Gastroesophageal sphincter (tissue), 4 donors: ENCODE results near the gene CTSO. TPM values are rescaled to one million over a fixed set of nuclear protein-coding genes. Genes with fewer than 3 reads are reported as not detected.

Experiments used
- ATAC-seq: fragments of 150-250 bp; one replicate; pipeline ENCODE4 v1.9.1; 2016; ENCODE audit warnings: mild to moderate bottlenecking, moderate library complexity
- H3K27ac ChIP-seq, 4 donors: fragments of 200-600 bp; sonication (generic) in 3 of 4; 1 replicate in 3 of 4; 2 replicates in 1 of 4; pipeline ENCODE4 v1.5.1; 2016 to 2019
- H3K27me3 ChIP-seq: fragments of 200-600 bp; sonication (generic); one replicate; pipeline ENCODE4 v1.5.1; 2019
- H3K36me3 ChIP-seq, 2 donors: fragments of 200-600 bp; sonication (generic); one replicate each; pipeline ENCODE4 v1.5.1; 2019; ENCODE audit warnings: control low read depth in 1 of 2
- H3K4me1 ChIP-seq, 3 donors: fragments of 200-600 bp; sonication (generic); 1 replicate in 2 of 3; 2 replicates in 1 of 3; pipeline ENCODE4 v1.5.1; 2016 to 2019; ENCODE audit warnings: control low read depth in 2 of 3
- H3K4me3 ChIP-seq, 2 donors: fragments of 200-600 bp; sonication (generic); one replicate each; pipeline ENCODE4 v1.5.1; 2019; ENCODE audit warnings: mild to moderate bottlenecking in 1 of 2, moderate library complexity in 1 of 2
- H3K9me3 ChIP-seq, 3 donors: fragments of 200-600 bp; sonication (generic); one replicate each; pipeline ENCODE4 v1.5.1; 2017 to 2019; ENCODE audit warnings: control low read depth in 2 of 3
- EP300 ChIP-seq: sonication (generic); formaldehyde crosslinking; IDR thresholded peaks from one replicate; pipeline ENCODE4 v1.6.1; 2017; ENCODE audit warnings: antibody characterized with exemption, mild to moderate bottlenecking
- POLR2A ChIP-seq, 2 donors: fragments of 450-650 bp; IDR thresholded peaks; one replicate each; pipeline ENCODE4 v1.6.1; 2017; ENCODE audit warnings: antibody characterized with exemption in 2 of 2, mild to moderate bottlenecking in 2 of 2, moderate library complexity in 1 of 2
- POLR2AphosphoS5 ChIP-seq: sonication (generic); formaldehyde crosslinking; IDR thresholded peaks from one replicate; pipeline ENCODE4 v1.6.1; 2017; ENCODE audit warnings: antibody characterized with exemption
- WGBS, 2 donors: methylation state at CpG; one replicate each; pipeline ENCODE4 v1.1.5; 2018; ENCODE audit warnings: low coverage in 1 of 2; 5-methylcytosine and 5-hydroxymethylcytosine counted together
- total RNA-seq, 4 donors: library from RNA; depleted of rRNA; stranded (reverse); fragments of >200 nt; gene quantifications; one replicate each; pipeline ENCODE4 v1.1.0, GENCODE V29; 2016
- TF ChIP-seq, protein P1 (sequence below), 4 experiments: fragments of 200-600 bp in 2 of 4; fragments of 450-650 bp in 2 of 4; sonication (generic) in 1 of 4; IDR thresholded peaks; one replicate each; pipeline ENCODE4 v1.5.1; 2017 to 2019; ENCODE audit warnings: antibody characterized with exemption in 4 of 4, mild to moderate bottlenecking in 2 of 4, moderate library complexity in 2 of 4

CTSO gene
- total RNA-seq, 4 donors from 2014 or later = 16.6 to 36.8 (median 29.4) TPM

DNA sequence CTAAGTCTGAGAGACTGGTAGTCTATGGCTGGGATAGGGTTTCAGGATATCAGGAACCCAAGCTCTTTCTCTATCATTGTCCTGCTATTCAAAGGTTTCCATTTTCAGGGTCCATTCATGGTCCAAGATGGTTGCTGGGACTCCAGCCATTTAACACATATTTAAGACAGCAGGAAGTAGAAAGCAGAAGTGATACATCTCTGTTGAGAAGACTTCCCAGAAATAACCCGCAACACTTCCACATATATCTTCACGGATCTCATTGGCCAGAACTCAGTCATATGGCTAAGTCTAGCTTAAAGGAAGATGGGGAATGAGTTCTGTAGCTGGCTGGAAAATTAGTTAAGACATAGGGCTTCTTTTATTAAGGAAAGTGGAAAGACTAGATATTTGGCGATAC is 23.8 kb downstream of the CTSO start:
- no peaks in the 10 kb centered on the region for H3K27me3 ChIP-seq
- H3K4me3 ChIP-seq = no peak overlapping the region
- H3K9me3 ChIP-seq = no peaks in the 10 kb centered on the region
- WGBS, 2 donors = 92 to 100% methylated on average over 3 of the region's 3 CpGs
- TF ChIP-seq, protein P1, sequence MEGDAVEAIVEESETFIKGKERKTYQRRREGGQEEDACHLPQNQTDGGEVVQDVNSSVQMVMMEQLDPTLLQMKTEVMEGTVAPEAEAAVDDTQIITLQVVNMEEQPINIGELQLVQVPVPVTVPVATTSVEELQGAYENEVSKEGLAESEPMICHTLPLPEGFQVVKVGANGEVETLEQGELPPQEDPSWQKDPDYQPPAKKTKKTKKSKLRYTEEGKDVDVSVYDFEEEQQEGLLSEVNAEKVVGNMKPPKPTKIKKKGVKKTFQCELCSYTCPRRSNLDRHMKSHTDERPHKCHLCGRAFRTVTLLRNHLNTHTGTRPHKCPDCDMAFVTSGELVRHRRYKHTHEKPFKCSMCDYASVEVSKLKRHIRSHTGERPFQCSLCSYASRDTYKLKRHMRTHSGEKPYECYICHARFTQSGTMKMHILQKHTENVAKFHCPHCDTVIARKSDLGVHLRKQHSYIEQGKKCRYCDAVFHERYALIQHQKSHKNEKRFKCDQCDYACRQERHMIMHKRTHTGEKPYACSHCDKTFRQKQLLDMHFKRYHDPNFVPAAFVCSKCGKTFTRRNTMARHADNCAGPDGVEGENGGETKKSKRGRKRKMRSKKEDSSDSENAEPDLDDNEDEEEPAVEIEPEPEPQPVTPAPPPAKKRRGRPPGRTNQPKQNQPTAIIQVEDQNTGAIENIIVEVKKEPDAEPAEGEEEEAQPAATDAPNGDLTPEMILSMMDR (IDR thresholded peaks at IDR 0.05) = no peak
- TF ChIP-seq POLR2AphosphoS5 (no peak), POLR2A (IDR thresholded peaks at IDR 0.05) (no peak), EP300 (no peak)
- no peaks in the 10 kb centered on the region for H3K4me1 ChIP-seq
- no peak for ATAC-seq
- peaks cover 0 to 66% of the 10 kb centered on the region in 2 donors for H3K36me3 ChIP-seq
- no peak overlapping the region for H3K27ac ChIP-seq

DNA sequence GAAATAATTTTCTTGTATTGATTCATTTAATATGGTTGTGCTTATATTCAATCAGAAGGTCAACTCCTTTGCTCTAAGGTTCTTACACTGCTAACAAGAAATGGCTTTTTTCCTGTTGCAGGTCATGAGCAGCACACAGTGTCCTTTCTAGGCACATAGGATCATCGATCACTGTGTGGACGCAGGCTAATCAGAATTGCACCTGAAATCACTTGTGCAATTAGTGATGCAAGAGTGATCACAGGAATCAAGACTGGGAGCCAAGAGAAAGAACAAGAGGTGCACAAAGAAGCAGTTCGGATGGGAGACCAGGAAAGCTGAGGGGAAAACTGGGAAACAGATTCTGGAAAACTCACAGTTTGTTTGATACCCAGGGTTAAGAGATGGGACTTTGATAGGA is 29.0 kb downstream of the CTSO start:
- Histone ChIP-seq H3K4me3 (no peak overlapping the region), H3K4me1 (no peaks in the 10 kb centered on the region), H3K27ac (no peak overlapping the region), H3K27me3 (no peaks in the 10 kb centered on the region), H3K36me3 (peaks cover 0 to 61% of the 10 kb centered on the region in 2 donors), H3K9me3 (no peaks in the 10 kb centered on the region)
- WGBS, 2 donors = 64 to 67% methylated on average over 3 of the region's 3 CpGs
- TF ChIP-seq EP300 (no peak), POLR2A (IDR thresholded peaks at IDR 0.05) (no peak), POLR2AphosphoS5 (no peak)
- TF ChIP-seq, protein P1 (IDR thresholded peaks at IDR 0.05) = no peak
- ATAC-seq = no peak

DNA sequence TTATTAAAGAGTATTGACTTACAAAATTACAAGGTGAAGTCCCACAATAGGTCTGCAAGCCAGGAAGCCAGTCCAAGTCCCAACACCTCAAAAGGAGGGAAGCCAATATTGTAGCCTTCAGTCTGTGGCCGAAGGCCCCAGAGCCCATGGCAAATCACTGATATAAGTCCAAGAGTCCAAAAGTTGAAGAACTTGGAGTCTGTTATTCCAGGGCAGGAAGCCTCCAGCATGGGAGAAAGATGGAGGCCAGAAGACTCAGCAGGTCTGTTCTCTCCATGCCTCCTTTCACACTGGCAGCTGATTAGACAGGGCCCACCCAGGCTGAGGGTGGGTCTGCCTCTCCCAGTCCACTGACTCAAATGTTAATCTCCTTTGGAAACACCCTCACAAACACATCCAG is 32.1 kb downstream of the CTSO start:
- Histone ChIP-seq H3K27me3 (no peaks in the 10 kb centered on the region), H3K4me3 (no peak overlapping the region), H3K36me3 (peaks cover 0 to 33% of the 10 kb centered on the region in 2 donors), H3K4me1 (no peaks in the 10 kb centered on the region), H3K27ac (no peak overlapping the region), H3K9me3 (no peaks in the 10 kb centered on the region)
- 91% methylated on average over 1 of the region's 1 CpG; no CpG with 5 or more reads in 1 of the 2 donors for WGBS, 2 donors
- TF ChIP-seq, protein P1 (IDR thresholded peaks at IDR 0.05) = no peak
- TF ChIP-seq POLR2A (IDR thresholded peaks at IDR 0.05) (no peak), POLR2AphosphoS5 (no peak), EP300 (no peak)
- ATAC-seq = no peak

DNA sequence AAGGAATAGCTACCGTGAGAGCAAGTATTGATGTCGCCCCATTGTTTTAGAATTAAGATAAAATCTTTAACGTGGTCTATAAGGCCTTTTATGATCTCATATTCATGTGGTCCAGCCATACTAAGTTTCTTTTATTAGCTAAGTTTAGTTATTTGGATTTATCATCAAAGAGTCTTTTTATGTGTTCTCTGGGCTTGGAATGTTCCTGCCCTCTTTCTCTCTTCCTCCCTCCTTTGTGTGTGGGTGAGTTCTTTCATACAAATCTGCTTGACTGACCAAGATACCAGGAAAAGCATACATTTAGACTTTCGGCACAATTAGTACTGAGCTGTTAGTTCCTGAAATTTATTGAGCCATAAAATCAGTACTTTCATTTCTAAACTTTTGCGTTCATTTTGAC is 38.9 kb downstream of the CTSO start:
- Histone ChIP-seq H3K9me3 (no peaks in the 10 kb centered on the region), H3K27ac (no peak overlapping the region), H3K36me3 (no peaks in the 10 kb centered on the region), H3K27me3 (no peaks in the 10 kb centered on the region), H3K4me3 (no peak overlapping the region), H3K4me1 (no peaks in the 10 kb centered on the region)
- WGBS, 2 donors = 47 to 60% methylated on average over 5 of the region's 5 CpGs
- TF ChIP-seq, protein P1 (IDR thresholded peaks at IDR 0.05) = no peak
- TF ChIP-seq POLR2AphosphoS5 (no peak), POLR2A (IDR thresholded peaks at IDR 0.05) (no peak), EP300 (no peak)
- no peak for ATAC-seq

DNA sequence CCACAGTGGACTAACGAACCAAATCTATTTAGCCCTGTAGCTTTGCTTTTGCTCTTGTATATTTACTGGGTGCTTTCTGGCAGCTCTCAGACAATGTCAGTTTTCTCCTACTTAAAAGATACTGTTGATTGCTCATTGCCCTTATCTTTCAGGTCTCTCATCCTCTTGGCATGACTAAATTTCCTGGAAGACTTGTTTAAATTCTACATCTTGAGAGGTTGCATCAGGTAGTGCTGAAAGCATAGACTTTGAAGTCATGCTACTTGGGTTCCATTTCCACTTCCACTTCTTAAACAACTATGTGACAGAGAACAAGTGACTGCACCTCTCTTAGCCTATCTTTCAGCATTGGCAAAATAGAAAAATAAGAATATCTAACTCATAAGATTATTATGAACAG is 41.8 kb downstream of the CTSO start:
- 85 to 92% methylated on average over 1 of the region's 1 CpG for WGBS, 2 donors
- Histone ChIP-seq H3K9me3 (no peaks in the 10 kb centered on the region), H3K4me3 (no peak overlapping the region), H3K27me3 (no peaks in the 10 kb centered on the region), H3K36me3 (no peaks in the 10 kb centered on the region), H3K27ac (no peak overlapping the region), H3K4me1 (no peaks in the 10 kb centered on the region)
- no peak for ATAC-seq
- TF ChIP-seq POLR2AphosphoS5 (no peak), EP300 (no peak), POLR2A (IDR thresholded peaks at IDR 0.05) (no peak)
- TF ChIP-seq, protein P1 (IDR thresholded peaks at IDR 0.05) = no peak
